ENCODE measurements around the gene MLPH.

Gene MLPH

GRCh38 chr2:237478095-237478494, 9.0 kb upstream of the MLPH start:
- Histone ChIP-seq H3K4me3 (ENCODE audit: low read length) (no peak overlapping the region), H2AFZ (ENCODE audit: low read depth, low read length) (no peak overlapping the region), H3K9me3 (ENCODE audit: low read length) (no peaks in the 10 kb centered on the region), H3K4me1 (ENCODE audit: insufficient read depth, low read length) (peaks cover 7% of the 10 kb centered on the region), H3K36me3 (ENCODE audit: insufficient read depth, low read length) (no peaks in the 10 kb centered on the region), H3K27me3 (ENCODE audit: insufficient read depth, low read length) (peaks cover 24% of the 10 kb centered on the region)

- Histone ChIP-seq H3K4me1 (ENCODE audit: insufficient read depth, low read length) (peaks cover 7% of the 10 kb centered on the region), H3K27me3 (ENCODE audit: insufficient read depth, low read length) (peaks cover 29% of the 10 kb centered on the region), H3K9me3 (ENCODE audit: low read length) (no peaks in the 10 kb centered on the region), H3K36me3 (ENCODE audit: insufficient read depth, low read length) (no peaks in the 10 kb centered on the region), H2AFZ (ENCODE audit: low read depth, low read length) (no peak overlapping the region), H3K4me3 (ENCODE audit: low read length) (no peak overlapping the region)
Observed at GRCh38 chr2:237478979-237479378, 8.1 kb upstream of the MLPH start.

GRCh38 chr2:237479747-237480146, 7.3 kb upstream of the MLPH start:
- Histone ChIP-seq H3K9me3 (ENCODE audit: low read length) (no peaks in the 10 kb centered on the region), H3K27me3 (ENCODE audit: insufficient read depth, low read length) (peaks cover 32% of the 10 kb centered on the region), H3K4me3 (ENCODE audit: low read length) (no peak overlapping the region), H2AFZ (ENCODE audit: low read depth, low read length) (no peak overlapping the region), H3K4me1 (ENCODE audit: insufficient read depth, low read length) (peaks cover 1% of the 10 kb centered on the region), H3K36me3 (ENCODE audit: insufficient read depth, low read length) (no peaks in the 10 kb centered on the region)

GRCh38 chr2:237480556-237480955, 6.5 kb upstream of the MLPH start:
- no peak overlapping the region for H3K4me3 ChIP-seq (ENCODE audit: low read length)
- H3K4me1 ChIP-seq (ENCODE audit: insufficient read depth, low read length), result no peaks in the 10 kb centered on the region
- no peak overlapping the region for H2AFZ ChIP-seq (ENCODE audit: low read depth, low read length)
- no peaks in the 10 kb centered on the region for H3K36me3 ChIP-seq (ENCODE audit: insufficient read depth, low read length)
- no peaks in the 10 kb centered on the region for H3K9me3 ChIP-seq (ENCODE audit: low read length)
- H3K27me3 ChIP-seq (ENCODE audit: insufficient read depth, low read length), result peaks cover 37% of the 10 kb centered on the region

- Histone ChIP-seq H3K36me3 (ENCODE audit: insufficient read depth, low read length) (no peaks in the 10 kb centered on the region), H3K27me3 (ENCODE audit: insufficient read depth, low read length) (peaks cover 42% of the 10 kb centered on the region), H2AFZ (ENCODE audit: low read depth, low read length) (no peak overlapping the region), H3K4me3 (ENCODE audit: low read length) (no peak overlapping the region), H3K4me1 (ENCODE audit: insufficient read depth, low read length) (no peaks in the 10 kb centered on the region), H3K9me3 (ENCODE audit: low read length) (no peaks in the 10 kb centered on the region)
Observed at GRCh38 chr2:237480988-237481525, 6.0 kb upstream of the MLPH start.

- H3K27me3 ChIP-seq (ENCODE audit: insufficient read depth, low read length), result peaks cover 54% of the 10 kb centered on the region
- H3K9me3 ChIP-seq (ENCODE audit: low read length), result no peaks in the 10 kb centered on the region
- no peak overlapping the region for H2AFZ ChIP-seq (ENCODE audit: low read depth, low read length)
- no peaks in the 10 kb centered on the region for H3K4me1 ChIP-seq (ENCODE audit: insufficient read depth, low read length)
- H3K36me3 ChIP-seq (ENCODE audit: insufficient read depth, low read length), result no peaks in the 10 kb centered on the region
- no peak overlapping the region for H3K4me3 ChIP-seq (ENCODE audit: low read length)
Observed at GRCh38 chr2:237482485-237482884, 4.6 kb upstream of the MLPH start.

- H3K36me3 ChIP-seq (ENCODE audit: insufficient read depth, low read length), result no peaks in the 10 kb centered on the region
- peaks cover 61% of the 10 kb centered on the region for H3K27me3 ChIP-seq (ENCODE audit: insufficient read depth, low read length)
- H2AFZ ChIP-seq (ENCODE audit: low read depth, low read length), result no peak overlapping the region
- no peak overlapping the region for H3K4me3 ChIP-seq (ENCODE audit: low read length)
- no peaks in the 10 kb centered on the region for H3K4me1 ChIP-seq (ENCODE audit: insufficient read depth, low read length)
- no peaks in the 10 kb centered on the region for H3K9me3 ChIP-seq (ENCODE audit: low read length)
Observed at GRCh38 chr2:237483018-237483731, 3.9 kb upstream of the MLPH start.

GRCh38 chr2:237485304-237485703, 1.7 kb upstream of the MLPH start:
- Histone ChIP-seq H3K4me3 (ENCODE audit: low read length) (no peak overlapping the region), H2AFZ (ENCODE audit: low read depth, low read length) (no peak overlapping the region), H3K9me3 (ENCODE audit: low read length) (no peaks in the 10 kb centered on the region), H3K4me1 (ENCODE audit: insufficient read depth, low read length) (no peaks in the 10 kb centered on the region), H3K36me3 (ENCODE audit: insufficient read depth, low read length) (no peaks in the 10 kb centered on the region), H3K27me3 (ENCODE audit: insufficient read depth, low read length) (peaks cover 71% of the 10 kb centered on the region)

GRCh38 chr2:237485844-237486243, 1.2 kb upstream of the MLPH start:
- H3K9me3 ChIP-seq (ENCODE audit: low read length), result no peaks in the 10 kb centered on the region
- H3K4me3 ChIP-seq (ENCODE audit: low read length), result no peak overlapping the region
- H2AFZ ChIP-seq (ENCODE audit: low read depth, low read length), result no peak overlapping the region
- H3K36me3 ChIP-seq (ENCODE audit: insufficient read depth, low read length), result no peaks in the 10 kb centered on the region
- H3K27me3 ChIP-seq (ENCODE audit: insufficient read depth, low read length), result peaks cover 69% of the 10 kb centered on the region
- H3K4me1 ChIP-seq (ENCODE audit: insufficient read depth, low read length), result no peaks in the 10 kb centered on the region

GRCh38 chr2:237486334-237486818, 675 bp upstream of the MLPH start:
- Histone ChIP-seq H3K27me3 (ENCODE audit: insufficient read depth, low read length) (peaks cover 66% of the 10 kb centered on the region), H3K9me3 (ENCODE audit: low read length) (peaks cover 1% of the 10 kb centered on the region), H3K4me3 (ENCODE audit: low read length) (no peak overlapping the region), H3K36me3 (ENCODE audit: insufficient read depth, low read length) (no peaks in the 10 kb centered on the region), H3K4me1 (ENCODE audit: insufficient read depth, low read length) (no peaks in the 10 kb centered on the region), H2AFZ (ENCODE audit: low read depth, low read length) (no peak overlapping the region)

GRCh38 chr2:237487496-237487895, 445 bp downstream of the MLPH start:
- Histone ChIP-seq H3K36me3 (ENCODE audit: insufficient read depth, low read length) (no peaks in the 10 kb centered on the region), H3K9me3 (ENCODE audit: low read length) (peaks cover 5% of the 10 kb centered on the region), H3K4me1 (ENCODE audit: insufficient read depth, low read length) (no peaks in the 10 kb centered on the region), H3K4me3 (ENCODE audit: low read length) (no peak overlapping the region), H3K27me3 (ENCODE audit: insufficient read depth, low read length) (peaks cover 60% of the 10 kb centered on the region), H2AFZ (ENCODE audit: low read depth, low read length) (no peak overlapping the region)

GRCh38 chr2:237488295-237488694, 1.2 kb downstream of the MLPH start:
- Histone ChIP-seq H3K27me3 (ENCODE audit: insufficient read depth, low read length) (peaks cover 54% of the 10 kb centered on the region), H3K4me3 (ENCODE audit: low read length) (no peak overlapping the region), H3K9me3 (ENCODE audit: low read length) (peaks cover 7% of the 10 kb centered on the region), H3K36me3 (ENCODE audit: insufficient read depth, low read length) (no peaks in the 10 kb centered on the region), H2AFZ (ENCODE audit: low read depth, low read length) (no peak overlapping the region), H3K4me1 (ENCODE audit: insufficient read depth, low read length) (no peaks in the 10 kb centered on the region)

- Histone ChIP-seq H3K4me3 (ENCODE audit: low read length) (no peak overlapping the region), H3K27me3 (ENCODE audit: insufficient read depth, low read length) (peaks cover 52% of the 10 kb centered on the region), H3K36me3 (ENCODE audit: insufficient read depth, low read length) (no peaks in the 10 kb centered on the region), H3K9me3 (ENCODE audit: low read length) (peaks cover 7% of the 10 kb centered on the region), H2AFZ (ENCODE audit: low read depth, low read length) (no peak overlapping the region), H3K4me1 (ENCODE audit: insufficient read depth, low read length) (no peaks in the 10 kb centered on the region)
Observed at GRCh38 chr2:237488901-237489860, 2.1 kb downstream of the MLPH start.
